NCI-H526 (cell line): Measurements from ENCODE around the gene RAB11A.
"Not testable (repeated sequence)": the region's sequence is repeated elsewhere in the genome, so short reads cannot be mapped to it uniquely, and the experiment has no call there.

ENCODE experiments used
- DNase-seq, 2 experiments: peaks; one replicate each; lab custom pipeline; 2025; lab: John Stamatoyannopoulos, UW

RAB11A gene

GRCh38 chr15:65845826-65846519 is 23.3 kb upstream of the RAB11A start:
- no peak for DNase-seq

GRCh38 chr15:65847989-65848388 is 21.3 kb upstream of the RAB11A start:
- DNase-seq: no peak

GRCh38 chr15:65851981-65852380 is 17.3 kb upstream of the RAB11A start:
- no peak for DNase-seq

GRCh38 chr15:65856821-65857455 is 12.4 kb upstream of the RAB11A start:
- DNase-seq: peak; percentile 26 to 77

GRCh38 chr15:65857718-65858402 is 11.4 kb upstream of the RAB11A start:
- no peak for DNase-seq

- peak; percentile 78 to 85 for DNase-seq
Observed at GRCh38 chr15:65862682-65863081, 6.6 kb upstream of the RAB11A start.

GRCh38 chr15:65863106-65863505 is 6.2 kb upstream of the RAB11A start:
- no peak for DNase-seq

- DNase-seq: no peak
Observed at GRCh38 chr15:65867244-65867643, 2.0 kb upstream of the RAB11A start.

- not testable (repeated sequence) for DNase-seq
Observed at GRCh38 chr15:65867933-65868332, 1.4 kb upstream of the RAB11A start.

GRCh38 chr15:65868546-65869125 is 655 bp upstream of the RAB11A start:
- DNase-seq: no peak

GRCh38 chr15:65869954-65870871 is 922 bp downstream of the RAB11A start:
- DNase-seq: peak; percentile 64 to 75

- DNase-seq: peak in 1 of 2 experiments; percentile 33
Observed at GRCh38 chr15:65870889-65871533, 1.7 kb downstream of the RAB11A start.

GRCh38 chr15:65871886-65872285 is 2.6 kb downstream of the RAB11A start:
- DNase-seq: not testable (repeated sequence)

GRCh38 chr15:65872596-65872995 is 3.3 kb downstream of the RAB11A start:
- DNase-seq: not testable (repeated sequence)

- no peak for DNase-seq
Observed at GRCh38 chr15:65873256-65873655, 4.0 kb downstream of the RAB11A start.

- DNase-seq: no peak
Observed at GRCh38 chr15:65875458-65875857, 6.2 kb downstream of the RAB11A start.

- no peak for DNase-seq
Observed at GRCh38 chr15:65877749-65878148, 8.5 kb downstream of the RAB11A start.

GRCh38 chr15:65881766-65882434 is 12.6 kb downstream of the RAB11A start:
- no peak for DNase-seq

GRCh38 chr15:65883571-65883970 is 14.3 kb downstream of the RAB11A start:
- DNase-seq: no peak

- no peak for DNase-seq
Observed at GRCh38 chr15:65884511-65884910, 15.2 kb downstream of the RAB11A start.
